ENCODE data around the gene LRRC66. TPM values are rescaled to one million over a fixed set of nuclear protein-coding genes. Genes with fewer than 3 reads are reported as not detected.

LRRC66 gene
- total RNA-seq, 2 donors from 2014 or later, result 0.33 to 0.78 TPM

DNA sequence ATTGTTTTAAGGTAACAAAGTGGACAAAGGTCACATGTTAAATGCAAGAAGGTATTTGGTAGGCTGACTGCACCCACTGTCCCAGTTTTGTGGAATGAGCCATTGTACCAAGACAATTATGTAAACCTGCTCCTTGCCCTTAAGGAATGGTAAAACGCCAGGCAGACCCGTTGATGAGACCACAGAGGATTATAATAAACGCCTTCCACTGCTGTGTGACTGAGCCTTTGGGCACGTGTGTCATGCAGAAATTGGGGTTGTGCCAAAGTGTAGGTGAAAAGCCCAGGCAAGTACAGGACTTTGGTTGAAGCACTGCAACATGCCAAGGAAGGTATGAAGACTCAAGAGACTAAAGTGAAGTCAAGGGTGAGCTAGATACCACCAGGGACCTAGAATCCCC, 59.7 kb downstream of the LRRC66 start:
- no peaks in the 10 kb centered on the region for H3K27me3 ChIP-seq
- intact Hi-C loops (cut with DNase I), result no loop called here
- no peak for TF ChIP-seq CTCF (IDR thresholded peaks at IDR 0.05)
- no peak for TF ChIP-seq POLR2A (IDR thresholded peaks at IDR 0.05)
- DNase-seq (no peak), ATAC-seq (no peak)
- H3K36me3 ChIP-seq (replicated peaks in 1 of 2; ENCODE audit: insufficient read depth in 1 of 2, low read depth in 2 of 2), result no peaks in the 10 kb centered on the region
- 53 to 56% methylated on average over 4 of the region's 4 CpGs for WGBS, 2 donors
- H3K27ac ChIP-seq, result no peak overlapping the region
- no peaks in the 10 kb centered on the region for H3K9me3 ChIP-seq
- H3K4me1 ChIP-seq, result peaks cover 6% of the 10 kb centered on the region
- no peak overlapping the region for H3K4me3 ChIP-seq

DNA sequence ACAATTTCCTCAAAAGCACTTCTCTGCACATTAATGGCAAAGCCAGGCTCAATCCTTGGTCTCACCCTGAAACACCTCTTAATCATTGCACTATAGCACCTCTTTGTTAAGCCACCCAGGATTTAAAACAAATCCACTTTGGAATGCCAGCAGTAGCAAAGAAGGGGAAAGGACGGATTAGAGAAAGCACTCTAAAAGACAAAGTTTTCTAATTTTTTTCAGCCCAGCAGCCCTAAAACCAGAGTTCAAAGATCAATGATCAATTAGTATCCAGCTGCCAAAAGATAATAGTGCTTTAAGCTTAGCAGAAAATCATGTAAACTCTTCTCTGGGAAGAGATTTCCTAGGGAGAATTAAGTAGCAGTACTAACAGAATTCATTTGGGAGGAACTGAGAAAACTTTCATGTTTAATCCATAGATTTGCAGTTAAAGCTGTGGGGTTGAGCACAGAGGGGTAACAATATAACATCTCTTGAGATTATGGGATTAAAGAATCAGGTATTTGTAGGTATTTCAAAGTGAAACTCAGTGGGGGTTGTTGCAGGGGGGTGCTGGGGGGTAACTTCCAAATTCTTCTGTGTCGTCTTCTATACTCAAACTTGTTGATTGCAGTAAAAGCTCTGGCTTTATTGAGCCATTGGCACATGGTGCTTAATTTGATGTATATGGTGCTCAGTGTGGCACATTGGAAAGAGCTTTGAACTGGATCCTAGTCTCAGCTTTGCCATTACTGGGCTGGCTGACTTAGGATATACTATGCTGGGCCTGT, 61.8 kb downstream of the LRRC66 start:
- Histone ChIP-seq H3K27ac (no peak overlapping the region), H3K4me1 (no peaks in the 10 kb centered on the region), H3K36me3 (replicated peaks in 1 of 2; ENCODE audit: insufficient read depth in 1 of 2, low read depth in 2 of 2) (no peaks in the 10 kb centered on the region), H3K27me3 (no peaks in the 10 kb centered on the region), H3K9me3 (no peaks in the 10 kb centered on the region), H3K4me3 (no peak overlapping the region)
- DNase-seq, result no peak
- ATAC-seq, result no peak
- WGBS, 2 donors, result 68 to 87% methylated on average over 2 of the region's 2 CpGs
- intact Hi-C loops (cut with DNase I), result no loop called here
- TF ChIP-seq POLR2A (IDR thresholded peaks at IDR 0.05) (no peak), CTCF (IDR thresholded peaks at IDR 0.05) (no peak)

Small RNAs within 50 kb of the gene (small RNA-seq; reads per million reads assigned to genes)
- not detected for gene AC104784.1

Other genes starting within 250 kb of the LRRC66 start
- 10 to 100 TPM; 26.7 to 38.7 TPM for gene DCUN1D4, start 177.2 kb downstream of the LRRC66 start, total RNA-seq
- gene SGCB, start 17.9 kb upstream of the LRRC66 start, total RNA-seq, result 1 to 10 TPM; 5.3 to 9.3 TPM
- 1 to 10 TPM; 4.0 to 8.0 TPM for gene SPATA18, start 30.9 kb upstream of the LRRC66 start, total RNA-seq

All from body of pancreas (tissue), 4 donors.